Activated CD4-positive, alpha-beta T cell treated with anti-CD3 and anti-CD28 coated beads for 24 hours (primary cell): ENCODE data around the gene DEFB108B.
"Not testable (repeated sequence)": the region's sequence is repeated elsewhere in the genome, so short reads cannot be mapped to it uniquely, and the experiment has no call there.

Experiments
- DNase-seq, 2 donors: peaks; one replicate each; pipeline ENCODE4 v3.0.0-alpha.2; 2020; ENCODE audit warnings: low read depth in 2 of 2

DEFB108B gene

GRCh38 chr11:71813481-71814355, 19.3 kb upstream of the DEFB108B start:
- DNase-seq: peak; percentile 63

- DNase-seq: not testable (repeated sequence)
Observed at GRCh38 chr11:71821539-71821938, 11.5 kb upstream of the DEFB108B start.

- not testable (repeated sequence) for DNase-seq
Observed at GRCh38 chr11:71829247-71829646, 3.8 kb upstream of the DEFB108B start.

- not testable (repeated sequence) for DNase-seq
Observed at GRCh38 chr11:71829686-71830085, 3.3 kb upstream of the DEFB108B start.

- DNase-seq: not testable (repeated sequence)
Observed at GRCh38 chr11:71842720-71843119, 9.7 kb downstream of the DEFB108B start.

GRCh38 chr11:71843355-71843754, 10.4 kb downstream of the DEFB108B start:
- DNase-seq: not testable (repeated sequence)

- DNase-seq: no peak
Observed at GRCh38 chr11:71843858-71844257, 10.9 kb downstream of the DEFB108B start.

- DNase-seq: not testable (repeated sequence)
Observed at GRCh38 chr11:71853895-71854294, 20.9 kb downstream of the DEFB108B start.

GRCh38 chr11:71855880-71856279, 22.9 kb downstream of the DEFB108B start:
- not testable (repeated sequence) for DNase-seq

- not testable (repeated sequence) for DNase-seq
Observed at GRCh38 chr11:71860835-71861234, 27.8 kb downstream of the DEFB108B start.

- peak in 1 of 2 donors; percentile 4 for DNase-seq
Observed at GRCh38 chr11:71863978-71864627, 31.1 kb downstream of the DEFB108B start.

GRCh38 chr11:71867209-71867608, 34.2 kb downstream of the DEFB108B start:
- DNase-seq: not testable (repeated sequence)

- DNase-seq: not testable (repeated sequence)
Observed at GRCh38 chr11:71869931-71870330, 36.9 kb downstream of the DEFB108B start.

- DNase-seq: not testable (repeated sequence)
Observed at GRCh38 chr11:71870661-71871060, 37.7 kb downstream of the DEFB108B start.

- not testable (repeated sequence) for DNase-seq
Observed at GRCh38 chr11:71876262-71876661, 43.3 kb downstream of the DEFB108B start.

GRCh38 chr11:71878059-71878458, 45.1 kb downstream of the DEFB108B start, which contains the start of gene DEFB131B:
Gene DEFB131B, plus strand, starts transcription at chr11:71878453. Its CDS starts 0 bp downstream, at chr11:71878453.
- DNase-seq: not testable (repeated sequence)

GRCh38 chr11:71885806-71886205, 52.8 kb downstream of the DEFB108B start:
- not testable (repeated sequence) for DNase-seq
